Hepatic stellate cell (primary cell): ENCODE measurements around the gene LCMT1.
"Not testable (repeated sequence)": the region's sequence is repeated elsewhere in the genome, so short reads cannot be mapped to it uniquely, and the experiment has no call there.

Source experiments
- DNase-seq: peaks from one replicate; pipeline ENCODE4 v3.0.0; 2011; ENCODE audit warnings: low spot score

LCMT1 gene

DNA sequence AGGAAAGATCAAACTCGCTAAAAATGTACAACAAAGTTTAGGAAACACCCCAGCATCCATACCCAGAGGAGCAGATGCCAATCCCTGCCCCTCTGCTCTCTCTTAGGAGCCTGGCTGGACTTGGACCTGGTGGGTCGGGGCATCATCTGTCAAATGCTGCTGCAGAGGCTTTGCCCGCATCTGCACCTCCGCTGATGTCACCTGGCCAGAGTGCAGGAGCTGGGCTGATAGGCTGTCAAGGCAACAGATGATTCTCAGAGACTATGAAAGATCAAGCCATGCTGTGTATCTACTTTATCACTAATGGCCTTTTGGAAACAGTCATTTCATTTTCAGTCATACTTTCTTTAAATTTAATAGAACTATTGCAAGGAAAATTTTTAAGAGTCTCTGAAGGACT lies 15.9 kb upstream of the LCMT1 start:
- no peak for DNase-seq

DNA sequence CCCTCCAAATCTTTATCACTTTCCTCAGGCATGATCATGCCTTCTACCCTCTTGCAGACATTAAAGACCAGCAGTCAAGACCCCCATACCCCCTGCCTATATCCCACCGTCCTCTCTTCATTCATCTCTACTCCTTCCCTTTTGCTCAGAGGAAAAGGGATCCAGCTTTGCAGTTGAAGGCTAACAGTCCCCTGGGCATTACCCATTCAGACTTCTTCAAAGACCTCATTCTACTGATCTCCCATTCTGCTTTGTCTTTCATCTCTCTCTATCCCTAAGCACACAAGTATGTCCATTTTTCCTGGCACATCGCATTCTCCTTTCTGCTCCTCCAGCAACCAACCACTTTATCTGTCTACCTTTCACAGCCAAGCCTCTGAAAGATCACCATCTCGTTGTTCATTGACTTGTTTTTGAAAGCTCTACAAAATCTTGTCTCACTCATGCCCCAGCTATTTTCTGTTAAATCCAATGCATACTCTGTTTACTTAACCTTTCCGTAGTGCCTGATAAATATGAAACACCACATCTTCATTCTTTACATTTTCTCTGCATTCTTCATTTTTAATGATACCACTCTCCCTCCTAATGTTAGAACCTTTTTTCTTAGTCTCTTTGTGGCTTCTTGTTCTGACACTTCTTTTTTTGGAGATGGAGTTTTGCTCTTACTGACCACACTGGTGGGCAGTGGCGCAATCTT lies 14.1 kb upstream of the LCMT1 start:
- peak; percentile 61 for DNase-seq

DNA sequence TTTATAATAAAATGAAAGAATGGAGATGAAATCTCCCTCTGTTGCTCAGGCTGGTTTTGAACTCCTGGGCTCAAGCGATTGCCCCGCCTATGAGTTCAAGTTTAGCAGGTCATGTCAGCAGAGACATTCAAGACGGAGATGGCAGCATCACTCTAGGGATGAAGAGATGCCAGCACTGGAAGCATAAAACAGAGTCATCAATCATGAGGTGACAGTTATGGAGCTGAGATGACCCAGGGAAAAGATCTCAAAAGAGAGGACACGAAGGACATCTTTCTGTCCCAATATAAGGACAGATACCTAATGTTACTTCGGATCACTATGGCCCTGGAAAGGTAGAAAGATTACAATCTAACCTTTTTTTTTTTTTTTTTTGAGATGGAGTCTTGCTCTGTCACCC lies 11.0 kb upstream of the LCMT1 start:
- no peak for DNase-seq

DNA sequence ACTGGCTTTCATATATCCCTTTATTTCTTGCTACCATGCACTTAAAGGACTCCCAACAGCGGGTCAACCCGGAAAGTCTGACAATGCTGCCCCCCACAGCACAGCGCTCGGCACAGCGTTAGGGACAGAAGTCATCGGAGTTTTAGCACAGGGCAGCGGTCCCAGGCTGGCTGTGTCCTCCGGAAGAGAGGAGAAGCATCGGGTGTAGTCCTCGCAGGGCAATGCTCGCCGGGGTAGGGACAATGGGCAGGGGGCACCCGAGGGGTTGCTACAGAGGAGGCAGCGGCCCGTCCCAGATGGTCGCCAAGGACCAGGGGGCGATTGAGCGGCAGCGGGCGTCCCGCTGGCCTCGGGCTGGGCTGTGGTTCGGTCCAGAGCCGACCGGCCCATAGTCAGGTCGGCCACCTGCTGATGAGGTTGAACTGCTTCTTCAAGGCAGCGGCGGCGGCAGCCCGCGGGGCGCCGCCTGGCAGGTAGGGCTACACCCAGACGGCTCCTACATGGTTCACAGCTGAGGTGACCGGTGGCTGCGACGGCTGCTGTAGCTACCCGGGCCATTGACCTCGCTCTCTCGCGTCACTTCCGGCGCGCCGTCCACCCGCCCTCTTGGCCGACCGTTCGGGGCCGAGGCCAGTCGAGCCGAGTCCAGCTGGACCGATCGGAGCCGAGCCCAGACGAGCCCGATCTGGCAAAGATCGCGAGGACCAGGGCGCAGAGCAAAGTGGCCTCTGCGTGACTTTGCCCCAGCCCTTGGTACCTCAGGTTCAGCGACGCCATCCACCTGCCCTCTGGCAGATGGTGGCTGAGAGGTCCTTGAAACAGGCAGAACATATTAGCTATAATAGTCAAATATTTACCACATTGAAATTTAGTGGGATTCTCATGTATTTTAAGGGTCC lies 4.7 kb upstream of the LCMT1 start:
- peak; percentile 91 for DNase-seq

DNA sequence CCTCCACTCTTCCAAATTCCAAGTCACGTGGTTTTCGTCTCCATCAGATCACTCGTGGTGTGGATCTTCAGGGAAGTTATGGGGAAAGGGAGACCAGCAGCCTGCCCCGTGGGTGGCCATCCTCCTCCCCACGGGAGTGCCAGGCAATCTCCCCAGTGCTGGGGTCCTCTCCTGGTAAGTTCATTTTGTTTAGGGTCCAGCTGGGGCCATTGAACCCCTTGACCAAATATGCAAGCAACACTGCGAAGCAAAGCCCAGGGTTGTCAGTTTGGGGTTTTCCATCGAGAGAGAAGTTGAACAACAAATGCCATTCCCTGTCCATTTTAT lies 4.1 kb upstream of the LCMT1 start:
- no peak for DNase-seq

DNA sequence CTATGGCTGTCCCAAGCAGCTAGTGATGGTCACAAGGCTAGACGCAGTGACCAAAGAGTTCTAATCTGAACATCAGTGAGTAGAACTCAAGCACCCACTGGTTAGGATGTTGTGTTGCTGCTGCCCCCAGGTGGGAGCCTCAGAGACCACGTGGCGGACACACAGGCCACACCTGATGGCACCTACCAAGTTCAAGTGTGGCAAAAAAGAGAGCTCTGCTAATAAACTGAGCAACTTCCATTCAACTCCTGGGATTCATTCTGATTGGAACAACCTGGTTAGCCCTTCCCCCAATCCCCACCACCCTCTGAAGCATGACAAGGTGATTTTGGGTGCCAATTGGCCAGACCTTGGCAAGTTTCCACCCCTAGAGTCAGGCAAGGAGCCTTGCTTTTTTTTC lies 3.5 kb upstream of the LCMT1 start:
- no peak for DNase-seq

DNA sequence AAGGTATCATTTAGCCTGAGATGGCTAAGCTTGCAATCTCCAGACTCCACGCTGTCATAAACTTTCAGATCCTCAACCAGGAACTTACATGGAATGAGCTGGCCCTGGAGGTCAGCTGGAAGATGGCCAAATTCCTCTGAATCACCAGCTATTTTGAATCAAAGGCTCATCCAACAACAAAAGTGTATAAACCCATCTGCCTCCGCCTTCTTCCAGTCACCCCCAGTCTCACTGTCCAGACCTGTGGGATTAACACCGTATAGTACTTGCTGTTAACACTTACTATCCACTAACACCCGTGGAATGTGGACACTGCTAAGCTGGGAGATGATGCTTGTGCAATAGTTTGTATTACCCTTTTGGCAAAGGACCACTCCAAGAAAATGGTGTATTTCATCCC lies 1.9 kb upstream of the LCMT1 start:
- peak; percentile 86 for DNase-seq

DNA sequence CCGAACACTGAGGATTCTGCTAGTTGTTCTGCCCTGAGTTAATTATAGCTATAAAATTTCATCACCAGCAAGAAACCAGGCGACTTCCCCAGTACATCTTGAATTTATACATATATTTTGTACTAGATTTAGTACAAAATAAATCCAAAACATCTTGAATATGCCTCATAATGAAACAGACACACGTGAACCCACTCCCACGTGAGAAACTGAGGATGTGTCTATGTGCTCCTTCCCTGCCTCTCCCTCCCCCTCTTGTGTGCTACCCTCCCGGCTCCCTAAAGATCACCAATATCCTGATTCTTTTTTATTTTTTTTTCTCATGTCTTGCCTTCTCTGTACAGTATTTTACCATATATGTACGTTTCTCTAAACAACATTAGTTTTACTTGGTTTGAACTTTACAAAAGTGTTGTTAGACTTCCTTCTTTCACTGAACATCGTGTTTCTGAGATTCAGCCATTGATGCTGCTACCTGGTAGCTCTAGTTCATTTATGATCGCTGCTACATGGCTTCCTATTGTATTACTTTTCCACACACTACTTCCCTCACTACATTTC lies 1.1 kb upstream of the LCMT1 start:
- no peak for DNase-seq

DNA sequence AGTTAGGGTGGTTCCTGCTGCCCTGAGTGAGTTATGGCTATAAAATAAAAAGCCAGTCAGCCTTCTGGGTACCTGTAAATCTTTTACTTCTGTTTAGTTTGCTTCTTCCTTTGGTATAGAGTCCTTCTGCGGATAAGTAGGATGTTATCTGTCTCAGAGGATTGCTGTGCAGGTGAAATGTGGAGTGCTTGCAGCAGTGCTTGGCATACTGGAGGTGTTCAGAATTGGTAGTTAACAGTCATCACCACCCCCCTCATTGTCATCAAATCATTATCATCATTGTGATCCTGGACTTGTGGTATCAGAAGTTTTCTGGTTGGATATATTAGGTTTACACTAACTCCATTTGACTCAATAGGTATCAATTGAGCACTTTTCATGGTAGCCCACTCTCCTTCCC lies 2.6 kb downstream of the LCMT1 start:
- DNase-seq = no peak

DNA sequence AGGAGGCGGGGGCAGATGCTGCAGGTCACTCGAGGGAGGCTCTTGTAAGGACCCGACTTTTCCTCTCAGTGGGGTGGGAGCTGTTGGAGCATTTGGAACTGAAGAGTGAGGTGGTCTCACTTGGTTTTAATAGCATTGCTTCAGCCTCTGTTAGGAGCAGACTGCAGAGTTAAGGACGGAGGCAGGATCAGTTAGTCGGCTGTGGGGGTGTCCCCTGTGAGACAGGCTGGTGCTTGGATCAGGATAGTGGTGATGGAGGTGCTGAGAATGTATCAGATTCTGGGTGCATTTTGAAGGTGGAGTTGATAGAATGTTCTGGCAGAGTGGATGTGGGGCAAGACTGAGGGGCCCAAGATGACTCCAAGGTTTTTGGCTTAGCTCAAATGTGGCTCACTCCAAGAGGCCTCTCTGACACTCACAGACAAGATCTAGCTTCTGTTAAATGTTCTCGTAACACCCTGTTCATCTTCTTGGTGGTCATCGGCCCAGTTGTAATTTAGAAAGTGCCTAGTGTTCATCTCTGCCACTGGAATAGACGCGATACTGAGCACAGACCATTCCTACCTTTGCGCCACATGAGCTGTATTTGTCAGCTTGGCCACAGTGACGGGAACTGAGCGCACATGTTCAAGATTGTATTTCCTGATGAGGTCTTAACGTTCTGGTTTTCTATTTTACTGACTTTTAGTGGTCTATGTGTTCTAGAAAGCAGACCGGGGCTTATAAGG lies 7.5 kb downstream of the LCMT1 start:
- DNase-seq = no peak

DNA sequence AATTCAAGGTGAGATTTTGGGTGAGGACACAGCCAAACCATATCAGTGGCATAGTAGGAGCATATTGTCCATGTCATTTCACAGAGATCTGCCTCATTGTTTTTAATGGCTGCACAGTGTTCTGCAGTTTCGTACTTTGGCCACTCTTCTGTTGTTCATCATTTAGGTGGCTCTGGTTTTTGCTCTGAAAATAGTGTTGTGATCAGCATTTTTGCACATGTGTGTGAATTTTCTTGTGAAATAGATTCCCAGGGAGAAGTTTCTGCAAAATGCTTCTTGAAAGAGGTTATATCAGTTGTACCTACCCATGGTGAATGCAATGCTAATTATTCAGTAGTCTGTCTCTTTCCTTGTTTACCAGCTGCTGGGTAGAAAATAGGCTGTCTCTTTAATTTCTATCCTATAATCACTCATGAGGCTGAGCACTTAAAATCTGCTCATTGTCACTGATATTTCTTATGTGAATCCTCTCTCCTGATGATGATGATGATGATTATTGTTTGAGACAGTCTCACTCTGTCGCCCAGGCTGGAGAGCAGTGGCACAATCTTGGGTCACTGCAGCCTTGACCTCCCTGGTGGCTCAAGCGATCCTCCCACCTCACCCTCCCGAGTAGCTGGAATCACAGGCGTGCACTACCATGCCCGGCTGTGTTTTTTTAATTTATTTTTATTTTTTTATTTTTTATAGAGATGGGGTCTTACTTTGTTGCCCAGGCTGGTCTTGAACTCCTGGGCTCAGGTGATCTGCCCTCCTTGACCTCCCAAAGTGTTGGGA lies 10.5 kb downstream of the LCMT1 start:
- DNase-seq = no peak

DNA sequence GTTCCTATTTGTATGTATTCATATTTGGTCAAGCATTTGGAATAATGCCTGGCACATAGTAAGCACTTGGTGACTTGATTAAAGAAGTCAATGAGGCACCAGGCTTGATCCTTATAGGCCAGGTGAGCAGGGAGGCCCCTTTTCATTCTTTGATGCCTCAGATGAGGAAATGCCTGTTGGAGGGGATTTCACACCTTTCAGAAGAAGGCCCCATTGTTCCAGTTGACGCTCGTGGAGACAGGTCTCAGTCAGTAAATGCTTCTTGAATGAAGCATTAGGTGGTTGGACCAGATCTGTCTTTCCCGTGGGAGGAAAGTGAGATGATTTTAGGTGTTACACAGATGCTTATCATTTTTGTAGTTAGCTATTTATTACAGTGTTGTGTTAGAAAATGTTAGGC lies 13.0 kb downstream of the LCMT1 start:
- DNase-seq = no peak

DNA sequence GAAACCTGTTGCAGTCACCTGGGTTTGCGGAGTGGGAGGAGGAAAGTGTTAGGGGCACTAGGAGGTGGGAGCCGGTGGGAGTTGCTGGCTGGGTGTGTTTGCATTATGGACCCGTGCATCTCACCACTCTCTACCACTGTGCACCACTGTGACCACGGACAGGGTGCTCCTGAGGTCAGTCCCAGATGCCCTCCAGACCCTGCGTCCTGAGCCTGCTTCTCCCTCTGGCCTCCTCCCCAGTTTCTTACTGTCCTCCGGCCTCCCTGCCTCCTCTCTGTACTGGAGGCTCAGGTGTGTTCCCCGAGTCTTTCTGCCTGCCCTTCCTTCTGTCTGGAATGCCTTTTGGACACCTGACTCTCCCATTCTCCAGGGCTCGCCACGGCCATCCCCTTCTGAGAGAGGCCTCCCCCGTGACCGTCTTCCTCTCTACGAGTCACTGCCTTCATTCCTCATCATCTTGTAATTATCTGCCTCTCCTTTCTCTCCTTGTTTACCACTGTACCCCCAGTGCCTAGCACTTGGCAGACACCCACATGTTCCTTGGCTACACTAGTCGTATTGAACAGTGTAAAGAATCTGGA lies 14.6 kb downstream of the LCMT1 start:
- DNase-seq = not testable (repeated sequence)

DNA sequence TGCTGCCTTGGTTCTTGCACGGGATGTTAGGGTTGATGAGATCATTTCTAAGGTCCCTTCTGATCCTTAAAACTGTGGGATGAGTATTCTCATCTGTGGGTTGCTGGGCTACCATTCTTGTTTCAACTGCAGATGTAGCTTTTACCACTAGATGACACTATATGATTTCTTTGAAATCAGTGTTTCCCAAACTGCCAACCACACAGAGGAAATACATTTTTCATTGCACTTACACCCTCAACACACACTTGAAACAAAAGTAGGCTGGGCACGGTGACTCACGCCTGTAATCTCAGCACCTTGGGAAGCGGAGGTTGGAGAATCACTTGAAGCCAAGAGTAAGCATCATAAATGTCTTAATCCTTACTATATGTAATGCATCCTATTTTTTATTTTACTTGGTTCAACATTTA lies 15.3 kb downstream of the LCMT1 start:
- DNase-seq = peak; percentile 50

DNA sequence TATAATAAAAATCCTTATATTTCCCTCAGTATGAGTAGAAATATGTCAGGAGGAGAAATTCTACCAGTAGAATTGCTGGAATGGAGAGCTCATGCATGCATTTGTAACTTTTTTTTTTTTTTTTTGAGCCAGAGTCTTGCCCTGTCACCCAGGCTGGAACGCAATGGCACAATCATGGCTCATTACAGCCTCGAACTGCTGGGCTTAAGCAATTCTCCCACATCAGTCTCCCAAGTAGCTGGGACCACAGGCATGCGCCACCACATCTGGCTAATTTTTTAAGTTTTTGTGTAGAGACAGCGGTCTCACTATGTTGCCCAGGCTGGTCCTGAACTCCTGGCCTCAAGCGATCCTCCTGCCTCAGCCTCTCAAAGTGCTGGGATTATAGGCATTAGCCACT lies 21.2 kb downstream of the LCMT1 start:
- not testable (repeated sequence) for DNase-seq

DNA sequence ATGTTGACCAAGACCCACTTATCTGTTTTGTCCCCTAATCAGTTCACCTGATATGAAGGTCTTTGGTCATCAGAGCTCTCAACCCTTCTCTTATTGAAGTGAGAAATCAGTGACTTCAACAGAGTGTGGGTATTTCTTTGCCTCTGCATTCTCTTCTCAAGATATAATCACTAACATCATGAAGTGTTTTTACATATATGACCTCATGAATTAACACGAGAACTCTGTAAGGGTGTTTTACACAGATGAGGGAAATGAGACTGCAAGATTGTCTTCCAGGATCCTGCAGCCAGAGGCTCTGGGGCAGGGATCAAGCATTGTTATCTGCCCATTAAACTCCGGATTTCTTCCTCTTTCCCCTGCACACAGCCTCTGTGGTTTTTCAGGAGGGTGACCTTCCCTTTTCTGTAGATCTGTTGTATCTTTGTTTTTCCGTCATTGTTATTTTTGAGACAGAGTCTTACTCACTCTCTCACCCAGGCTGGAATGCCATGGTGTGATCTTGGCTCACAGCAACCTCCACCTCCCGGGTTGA lies 22.7 kb downstream of the LCMT1 start:
- no peak for DNase-seq

DNA sequence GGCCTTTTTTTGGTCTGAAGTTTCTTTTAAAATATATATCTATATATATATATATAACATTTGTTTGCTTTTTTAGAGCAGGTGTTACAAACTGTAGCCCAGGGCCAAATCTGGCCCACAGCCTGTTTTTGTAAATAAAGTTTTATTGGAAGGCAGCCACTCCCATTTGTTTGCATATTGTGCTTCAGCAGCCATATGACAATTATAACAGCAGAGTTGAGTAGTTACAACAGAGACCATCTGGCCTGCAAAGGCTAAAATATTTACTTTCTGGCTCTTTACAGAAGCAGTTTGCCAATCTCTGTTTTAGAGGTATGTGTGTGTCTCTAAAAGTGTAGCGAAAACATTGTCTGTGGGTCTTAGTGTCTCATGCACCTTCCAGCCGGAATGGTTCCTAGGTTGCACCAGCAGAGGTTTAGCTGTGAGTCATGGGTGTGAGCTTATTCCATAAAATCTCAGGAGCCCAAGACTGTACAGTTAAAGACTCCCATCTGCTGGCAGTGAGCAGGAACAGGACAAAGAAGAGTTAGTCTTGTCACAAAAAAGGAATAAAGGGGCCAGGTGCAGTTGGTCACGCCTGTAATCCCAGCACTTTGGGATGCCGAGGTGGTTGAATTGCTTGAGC lies 23.8 kb downstream of the LCMT1 start:
- peak; percentile 38 for DNase-seq

DNA sequence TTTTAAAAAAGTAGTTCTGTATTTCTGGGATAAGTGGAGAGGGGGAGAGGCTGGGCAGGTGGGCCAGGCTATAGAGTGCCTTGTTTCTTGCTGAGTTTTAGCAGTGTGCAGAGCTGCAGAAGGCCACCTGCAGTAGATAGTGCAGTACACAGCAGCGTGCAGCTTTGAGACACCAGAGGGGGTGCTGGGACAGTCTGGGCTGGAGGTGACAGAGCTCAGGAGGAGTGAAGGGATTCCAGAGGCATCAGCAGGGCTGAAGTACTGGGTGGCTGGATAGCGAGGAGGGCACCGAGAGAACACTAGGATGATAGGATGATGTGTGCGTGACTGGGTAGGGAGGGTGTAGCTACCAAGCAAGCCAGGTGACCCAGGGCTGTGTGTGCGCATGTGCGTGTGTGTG lies 26.6 kb downstream of the LCMT1 start:
- DNase-seq = no peak

DNA sequence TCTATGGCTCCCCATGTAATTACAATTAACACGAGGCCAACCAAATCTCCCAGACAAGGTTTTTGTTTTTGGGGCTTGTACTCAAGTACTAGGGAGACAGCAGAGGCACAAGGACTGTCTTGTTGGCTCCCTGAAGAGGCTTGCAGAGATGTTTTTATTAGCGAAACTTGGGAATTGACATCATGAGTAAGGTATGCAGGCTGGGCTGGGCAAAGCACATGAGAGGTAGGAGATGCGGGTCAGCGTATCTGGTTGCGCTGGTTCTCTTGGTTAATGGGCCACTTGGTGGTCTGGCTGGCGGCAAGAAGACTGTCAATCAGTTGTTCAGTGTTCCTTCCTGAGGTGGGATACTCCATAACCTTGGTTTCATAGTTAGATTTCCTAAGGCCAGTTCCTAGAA lies 28.9 kb downstream of the LCMT1 start:
- DNase-seq = no peak

DNA sequence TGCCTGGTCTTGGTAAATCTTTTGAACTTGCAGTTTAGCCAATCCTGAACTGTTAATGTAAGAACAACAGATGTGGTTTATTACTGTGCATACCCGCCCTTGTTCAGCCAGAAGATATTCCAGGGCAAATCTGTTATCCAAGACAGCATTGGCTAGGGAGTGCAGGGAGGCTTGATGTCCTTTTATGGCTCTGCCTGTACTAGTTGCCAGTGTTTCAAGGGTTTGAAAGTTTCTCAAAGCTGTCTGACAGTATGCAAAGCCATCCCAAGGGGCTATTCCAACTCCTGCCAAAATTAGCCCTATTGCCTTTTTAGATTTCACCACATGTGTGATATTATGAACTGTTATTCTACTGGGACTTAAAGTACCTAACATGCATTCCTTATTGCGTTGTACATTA lies 30.1 kb downstream of the LCMT1 start:
- DNase-seq = no peak

DNA sequence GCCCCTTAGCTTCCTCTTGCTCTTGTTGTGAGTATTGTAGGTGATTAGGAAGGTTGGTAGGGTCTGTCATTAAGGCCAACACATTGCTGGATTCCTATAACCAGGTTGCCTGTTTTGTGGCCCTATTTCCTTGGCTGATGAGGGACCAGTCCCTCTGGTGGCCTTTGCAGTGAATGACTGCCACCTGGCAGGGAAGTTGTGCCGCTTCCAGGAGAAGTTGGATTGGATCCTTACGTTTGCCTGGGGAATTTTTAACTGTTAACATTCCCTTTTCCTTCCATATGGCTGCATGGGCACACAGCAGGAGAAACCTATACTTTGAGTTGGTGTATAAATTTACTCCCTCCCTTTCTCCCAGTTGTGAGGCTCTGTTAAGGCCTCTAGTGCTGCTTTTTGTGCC lies 32.4 kb downstream of the LCMT1 start:
- DNase-seq = peak; percentile 16
